ENCODE data around the gene OPHN1.

The OPHN1 gene

GRCh38 chrX:68041110-68041509 lies 392.2 kb downstream of the OPHN1 start:
- Histone ChIP-seq H3K4me3 (ENCODE audit: low read length) (no peak overlapping the region), H3K4me1 (ENCODE audit: insufficient read depth, low read length) (no peaks in the 10 kb centered on the region), H3K36me3 (ENCODE audit: insufficient read depth, low read length) (no peaks in the 10 kb centered on the region), H3K9me3 (ENCODE audit: low read length) (no peaks in the 10 kb centered on the region), H3K27me3 (ENCODE audit: insufficient read depth, low read length) (no peaks in the 10 kb centered on the region), H2AFZ (ENCODE audit: low read depth, low read length) (no peak overlapping the region)

GRCh38 chrX:68018248-68019203 lies 414.8 kb downstream of the OPHN1 start:
- Histone ChIP-seq H3K27me3 (ENCODE audit: insufficient read depth, low read length) (peaks cover 5% of the 10 kb centered on the region), H3K4me1 (ENCODE audit: insufficient read depth, low read length) (no peaks in the 10 kb centered on the region), H2AFZ (ENCODE audit: low read depth, low read length) (no peak overlapping the region), H3K9me3 (ENCODE audit: low read length) (no peaks in the 10 kb centered on the region), H3K36me3 (ENCODE audit: insufficient read depth, low read length) (no peaks in the 10 kb centered on the region), H3K4me3 (ENCODE audit: low read length) (no peak overlapping the region)

- Histone ChIP-seq H3K4me1 (ENCODE audit: insufficient read depth, low read length) (no peaks in the 10 kb centered on the region), H3K36me3 (ENCODE audit: insufficient read depth, low read length) (no peaks in the 10 kb centered on the region), H3K27me3 (ENCODE audit: insufficient read depth, low read length) (no peaks in the 10 kb centered on the region), H3K9me3 (ENCODE audit: low read length) (no peaks in the 10 kb centered on the region), H3K4me3 (ENCODE audit: low read length) (no peak overlapping the region), H2AFZ (ENCODE audit: low read depth, low read length) (no peak overlapping the region)
These were observed 434.8 kb downstream of the OPHN1 start for GRCh38 chrX:67998540-67998939.
